Fibroblast of peridontal ligament (primary cell): Measurements from ENCODE around the gene PDZRN3.
"Not testable (repeated sequence)": the region's sequence is repeated elsewhere in the genome, so short reads cannot be mapped to it uniquely, and the experiment has no call there.

ENCODE experiments used
- DNase-seq: peaks from one replicate; pipeline ENCODE4 v3.0.0-alpha.2; 2010; ENCODE audit errors: extremely low read depth

The PDZRN3 gene

DNA sequence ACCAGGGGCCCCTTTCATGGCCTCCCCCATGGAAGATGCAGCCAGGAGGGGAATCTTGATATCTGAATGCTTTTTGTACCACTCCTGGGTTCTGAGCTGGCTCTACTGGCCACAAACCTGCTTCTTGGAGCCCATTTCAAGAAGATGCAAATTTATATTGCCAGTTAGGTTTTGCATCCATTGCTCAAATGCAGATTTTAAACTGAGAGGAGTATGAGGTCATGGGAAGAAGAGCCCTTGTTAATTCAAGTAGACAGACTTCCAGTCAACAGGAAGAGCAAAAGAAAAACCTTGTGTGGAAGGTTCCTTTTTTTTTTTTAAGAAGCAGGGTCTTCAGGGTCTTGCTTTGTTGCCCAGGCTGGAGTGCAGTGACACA is 133.5 kb downstream of the PDZRN3 start:
- no peak for DNase-seq

DNA sequence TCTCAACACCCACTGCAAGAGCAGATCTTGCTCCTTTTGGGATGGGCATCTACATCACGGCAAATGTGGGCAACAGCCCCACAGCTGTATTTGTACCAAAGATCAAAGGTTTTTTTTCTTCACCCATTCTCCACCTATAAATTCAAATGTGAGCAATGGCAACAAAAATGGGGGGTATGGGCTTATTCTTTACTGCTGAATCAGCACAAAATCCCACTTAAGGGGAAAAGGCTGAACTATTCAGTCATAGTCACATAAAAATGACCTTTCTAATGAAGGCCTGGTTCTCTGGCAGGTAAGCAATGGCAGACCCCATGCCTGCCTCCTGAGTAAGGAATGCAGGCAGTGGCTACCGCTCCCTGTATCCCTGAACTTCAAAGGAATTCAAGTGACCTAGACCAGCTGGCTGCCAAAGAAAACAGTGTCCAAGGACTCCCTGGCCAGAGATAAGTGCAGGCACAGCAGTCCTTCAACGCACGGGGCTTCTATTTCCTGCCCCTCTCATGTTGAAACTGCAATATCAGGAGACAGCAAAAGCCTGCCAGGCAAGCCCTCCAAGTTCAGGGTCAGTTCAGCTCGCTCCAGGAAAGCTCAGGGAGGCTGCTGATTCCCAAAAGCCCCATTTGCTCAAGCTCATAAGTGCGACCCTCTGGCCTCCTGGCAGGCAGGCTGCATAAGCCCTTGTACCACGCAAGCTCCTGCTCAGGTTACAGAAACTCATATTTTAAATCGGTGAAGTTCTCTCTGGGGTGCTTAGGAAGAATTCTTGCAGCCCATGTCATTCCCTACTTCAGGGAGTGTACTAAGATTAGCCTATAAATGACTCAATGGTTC is 134.1 kb downstream of the PDZRN3 start:
- DNase-seq, result peak; percentile 63

DNA sequence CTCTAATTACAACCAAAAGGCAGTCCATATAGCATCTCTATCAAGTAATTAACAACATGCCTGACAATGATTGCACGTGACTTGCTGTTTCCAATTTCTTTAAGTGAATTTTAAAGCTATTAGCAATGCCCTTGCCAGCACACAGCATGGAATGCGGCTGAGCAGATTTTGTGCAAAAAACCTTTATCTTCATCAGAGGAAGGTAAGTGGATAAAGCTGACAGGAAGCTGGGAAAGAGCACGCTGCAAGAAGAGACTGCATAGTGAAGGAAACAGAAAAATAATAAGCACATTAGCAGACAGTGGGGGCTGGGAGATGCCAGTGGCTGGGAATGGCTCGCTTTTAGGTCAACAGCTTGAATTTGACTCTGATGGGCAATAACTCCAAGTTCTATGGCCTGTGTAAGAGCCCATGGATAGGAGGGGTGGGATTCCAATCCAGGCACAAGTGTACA is 138.8 kb downstream of the PDZRN3 start:
- no peak for DNase-seq

DNA sequence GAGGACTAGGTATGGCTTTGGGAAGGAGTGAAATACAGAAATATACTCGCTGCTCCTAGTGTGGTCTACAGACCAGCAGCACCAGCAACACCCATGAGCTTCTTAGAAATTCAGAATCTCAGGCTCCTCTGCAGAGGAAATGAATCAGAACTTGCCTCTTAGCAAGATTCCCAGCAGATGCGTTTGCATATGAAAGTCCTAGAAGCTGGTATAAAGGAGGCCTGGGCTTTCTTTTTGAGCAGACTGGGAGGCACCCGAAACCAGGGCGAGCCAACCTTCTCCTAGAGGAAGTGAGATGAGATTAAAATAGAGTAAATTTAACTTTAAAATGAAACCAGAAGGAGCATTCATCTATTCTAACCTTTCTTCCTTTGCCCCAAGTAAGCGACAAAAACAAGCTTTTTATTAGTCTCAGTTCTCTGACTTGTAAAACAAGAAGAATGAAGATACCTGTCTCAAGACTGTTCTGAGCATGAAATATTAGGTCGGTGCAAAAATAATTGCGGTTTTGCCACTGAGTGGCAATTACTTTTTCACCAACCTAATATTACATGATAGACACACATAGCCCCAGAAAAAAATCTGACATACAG is 140.0 kb downstream of the PDZRN3 start:
- no peak for DNase-seq

DNA sequence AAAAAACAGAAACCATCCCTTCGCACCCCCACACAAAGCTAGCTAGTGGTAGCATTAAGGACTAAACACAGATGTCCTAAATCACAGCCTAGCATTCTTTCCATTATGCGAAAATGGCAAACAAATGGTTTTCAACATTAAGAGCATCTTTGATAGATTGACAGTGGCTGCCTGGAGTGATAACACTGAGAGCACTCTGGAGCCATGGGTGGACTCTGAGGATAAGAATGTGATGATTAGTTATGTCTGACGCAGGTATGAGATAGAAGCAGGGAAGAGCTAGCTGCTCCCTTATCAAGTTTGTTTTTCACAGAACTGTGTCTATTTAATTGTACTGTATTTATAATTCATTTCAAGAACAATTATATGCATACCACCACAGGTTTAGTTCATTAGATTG is 142.9 kb downstream of the PDZRN3 start:
- DNase-seq, result no peak

GRCh38 chr3:73480187-73480672 is 144.5 kb downstream of the PDZRN3 start:
- DNase-seq, result no peak

DNA sequence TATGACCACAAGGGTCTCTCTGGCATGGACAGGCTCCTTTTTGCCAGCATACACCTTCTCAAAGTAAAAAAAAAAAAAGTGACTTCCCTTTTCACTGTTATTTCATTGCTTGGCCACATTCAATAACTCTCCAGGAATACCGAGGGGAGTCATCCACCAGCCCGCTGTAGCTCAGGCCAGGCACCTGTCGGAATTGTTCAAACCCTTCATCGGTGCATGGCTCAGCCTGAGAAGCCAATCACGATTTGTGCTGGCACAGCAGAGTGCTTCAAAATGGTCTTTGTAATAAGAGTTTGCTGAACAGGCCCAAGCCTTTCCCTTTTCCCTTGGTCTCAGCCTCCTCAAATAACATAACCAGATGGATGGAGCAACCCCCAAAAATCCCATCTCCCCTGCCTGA is 145.4 kb downstream of the PDZRN3 start:
- no peak for DNase-seq

GRCh38 chr3:73478858-73479257 is 145.9 kb downstream of the PDZRN3 start:
- no peak for DNase-seq

DNA sequence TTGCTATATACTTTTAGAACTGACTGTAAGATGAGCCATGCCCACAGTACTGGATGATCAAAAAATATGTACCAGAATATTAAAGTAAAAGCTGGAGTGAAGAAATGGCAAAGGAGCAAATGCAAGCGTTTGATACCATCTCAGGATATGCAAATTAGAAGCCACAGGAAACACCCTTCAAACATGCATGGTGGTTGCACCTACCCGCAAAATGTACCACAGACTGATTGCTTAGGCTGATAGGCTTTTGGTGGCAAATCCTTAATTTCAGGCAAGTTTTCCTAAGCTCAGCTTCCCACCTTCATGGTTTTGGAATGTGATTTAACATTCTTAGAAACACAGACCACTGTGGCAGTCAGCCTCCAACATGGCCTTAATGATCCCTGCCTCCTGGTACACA is 149.0 kb downstream of the PDZRN3 start:
- no peak for DNase-seq

- DNase-seq, result no peak
Observed at GRCh38 chr3:73475175-73475574, 149.6 kb downstream of the PDZRN3 start.

DNA sequence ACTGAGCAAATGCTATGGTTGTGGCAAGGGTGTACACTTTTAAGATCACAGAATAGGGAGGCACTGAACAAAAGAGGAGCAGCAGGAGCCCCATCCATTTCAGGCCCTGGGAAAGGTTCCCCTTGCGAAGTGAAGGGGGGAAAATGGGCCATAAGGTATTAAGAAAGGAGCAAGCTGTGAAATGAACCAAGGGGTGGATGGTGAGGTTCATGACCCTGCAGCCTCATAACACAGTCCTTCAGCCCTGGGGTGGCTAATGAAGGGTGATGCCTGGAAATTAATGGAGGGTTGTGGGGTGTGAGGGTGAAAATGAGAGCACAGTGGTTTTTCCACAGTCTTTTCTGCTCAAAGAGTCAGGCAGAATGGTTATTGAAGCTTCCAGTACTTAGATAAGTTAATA is 150.1 kb downstream of the PDZRN3 start:
- no peak for DNase-seq

- DNase-seq, result no peak
Observed at GRCh38 chr3:73473898-73474416, 150.8 kb downstream of the PDZRN3 start.

GRCh38 chr3:73473181-73473897 is 151.4 kb downstream of the PDZRN3 start:
- no peak for DNase-seq

DNA sequence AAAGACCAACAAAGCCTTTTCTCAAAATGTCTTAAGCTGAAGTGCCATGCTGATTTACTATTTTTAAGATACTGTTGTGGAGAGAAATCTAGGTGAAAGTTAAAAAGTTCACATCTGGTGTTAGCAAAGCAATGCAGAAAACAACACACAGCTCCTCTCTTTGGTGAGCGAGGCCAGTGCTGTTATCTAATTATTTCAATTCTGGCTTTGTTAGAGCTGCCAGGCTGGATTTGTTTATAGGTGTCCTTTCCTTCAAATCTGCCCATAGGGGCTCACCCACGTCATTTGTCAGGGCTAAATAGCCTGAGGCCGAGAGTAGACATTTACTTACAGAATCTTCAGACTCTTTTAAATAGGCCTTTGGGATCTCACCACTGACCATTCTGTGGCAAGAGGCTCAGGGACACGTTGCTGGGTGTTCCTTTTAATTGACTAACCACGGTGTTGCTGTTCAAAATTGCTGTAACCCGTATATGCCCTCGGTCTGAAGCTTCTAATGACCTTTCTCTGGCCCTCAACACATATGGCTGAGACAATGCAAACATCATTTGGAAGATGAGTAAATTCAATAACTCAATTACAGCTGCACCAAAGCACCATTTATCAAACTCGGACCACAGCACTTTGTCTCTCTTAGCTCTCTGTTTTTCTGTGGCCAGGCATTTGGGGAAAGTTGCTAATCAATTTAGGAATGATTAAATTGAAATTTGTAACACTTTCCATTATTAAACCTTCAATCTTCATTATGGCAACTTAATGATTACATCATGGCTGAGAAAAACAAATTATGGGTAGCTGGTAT is 152.6 kb downstream of the PDZRN3 start:
- no peak for DNase-seq

DNA sequence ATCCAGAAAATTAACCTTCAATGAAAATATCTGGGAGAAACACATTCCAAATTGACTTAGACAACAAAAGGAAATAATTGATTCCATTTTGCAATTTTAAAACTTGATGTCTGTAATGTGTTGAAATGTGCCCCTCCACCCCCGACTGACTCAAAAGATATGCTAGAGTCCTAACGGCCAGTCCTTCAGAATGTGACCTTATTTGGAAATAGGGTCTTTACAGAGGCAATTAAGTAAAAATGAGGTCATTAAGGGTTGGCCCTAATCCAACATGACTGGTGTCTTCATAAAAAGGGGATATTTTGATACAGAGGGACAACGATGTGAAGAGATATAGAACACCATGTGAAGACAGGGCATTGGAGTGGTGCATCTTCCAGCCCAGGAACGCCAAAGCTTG is 153.9 kb downstream of the PDZRN3 start:
- DNase-seq, result no peak

GRCh38 chr3:73469331-73469730 is 155.4 kb downstream of the PDZRN3 start:
- DNase-seq, result no peak

GRCh38 chr3:73467211-73467610 is 157.5 kb downstream of the PDZRN3 start:
- no peak for DNase-seq

GRCh38 chr3:73465926-73466325 is 158.8 kb downstream of the PDZRN3 start:
- DNase-seq, result no peak

DNA sequence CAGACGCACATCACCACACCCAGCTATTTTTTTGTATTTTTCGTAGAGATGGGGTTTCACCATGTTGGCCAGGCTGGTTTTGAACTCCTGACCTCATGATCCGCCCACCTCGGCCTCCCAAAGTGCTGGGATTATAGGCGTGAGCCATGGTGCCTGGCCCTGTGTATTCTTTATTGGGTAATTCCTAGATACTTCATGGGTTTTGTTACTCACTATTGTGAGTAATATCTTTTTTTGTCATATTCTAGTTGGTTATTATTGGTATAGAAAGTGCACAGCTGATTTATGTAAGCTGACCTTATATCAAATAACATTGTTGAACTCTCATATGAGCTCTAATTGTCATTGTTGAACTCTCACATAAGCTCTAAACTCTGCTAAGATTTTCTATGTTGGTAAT is 160.6 kb downstream of the PDZRN3 start:
- DNase-seq, result not testable (repeated sequence)

DNA sequence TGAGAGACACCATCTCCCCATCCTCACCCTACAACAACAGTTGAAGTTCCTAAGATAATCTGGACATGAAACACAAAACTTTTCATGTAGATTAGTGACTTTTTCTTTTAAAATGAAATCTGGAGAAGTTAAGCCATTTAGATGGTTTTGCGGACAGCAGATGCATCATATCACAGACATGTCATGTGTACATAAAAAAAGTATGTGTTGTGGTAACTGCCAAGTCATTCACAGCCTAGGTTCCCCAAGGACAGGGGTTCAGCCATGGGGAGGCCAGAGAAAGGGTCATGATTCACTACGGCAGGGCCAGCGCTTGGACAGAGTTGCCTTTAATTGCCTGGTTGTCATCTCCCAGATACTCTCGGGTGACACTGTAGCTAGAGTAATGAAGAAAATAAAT is 163.2 kb downstream of the PDZRN3 start:
- peak; percentile 71 for DNase-seq

DNA sequence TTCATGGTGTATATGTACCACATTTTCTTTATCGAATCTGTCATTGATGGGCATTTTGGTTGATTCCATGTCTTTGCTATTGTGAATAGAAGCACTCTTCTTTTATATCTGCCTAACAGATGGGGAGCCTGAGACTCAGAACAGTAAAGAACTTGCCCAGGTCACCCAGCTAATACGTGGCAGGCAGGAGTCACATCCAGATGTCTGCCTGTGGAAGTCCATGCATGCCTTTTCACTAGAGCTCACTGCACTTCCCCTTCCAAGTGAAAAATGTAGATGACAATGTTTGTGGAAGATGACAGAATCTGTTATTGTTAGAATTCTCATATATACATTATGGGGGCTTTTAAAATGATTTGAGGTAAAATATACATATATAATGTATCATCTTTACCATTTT is 165.0 kb downstream of the PDZRN3 start:
- DNase-seq, result no peak

DNA sequence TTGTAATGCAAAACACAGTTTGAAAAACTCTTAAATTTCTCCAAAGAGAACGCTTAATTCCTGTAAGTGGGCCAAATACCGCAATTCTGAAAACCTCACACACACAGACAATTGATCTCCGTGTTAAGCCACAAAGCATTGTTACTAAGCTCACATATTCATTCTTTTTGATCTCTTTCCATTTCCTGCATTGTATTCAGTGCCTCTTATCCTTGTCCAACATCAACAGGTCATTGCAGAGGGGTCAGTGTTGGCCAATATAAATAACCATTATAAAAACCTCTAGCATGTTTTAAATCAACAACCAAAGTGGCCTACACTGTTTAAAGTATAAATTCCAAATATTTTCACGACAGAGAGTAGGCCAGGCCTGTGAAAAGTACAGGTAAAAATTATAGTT is 171.1 kb downstream of the PDZRN3 start:
- peak; percentile 59 for DNase-seq
